Middle frontal gyrus (tissue), 1 donor: ENCODE measurements around the gene PCYT1B.
"Not testable (repeated sequence)": the region's sequence is repeated elsewhere in the genome, so short reads cannot be mapped to it uniquely, and the experiment has no call there.

Experiments
- DNase-seq: peaks from one replicate; pipeline ENCODE4 v3.0.0-alpha.2; 2015; ENCODE audit warnings: low spot score; ENCODE audit errors: extremely low spot score

PCYT1B gene

GRCh38 chrX:24646006-24646405 is 1.1 kb downstream of the PCYT1B start:
- no peak for DNase-seq

GRCh38 chrX:24643116-24643515 is 4.0 kb downstream of the PCYT1B start:
- DNase-seq, result no peak

- no peak for DNase-seq
Measured at GRCh38 chrX:24629701-24630100, 17.4 kb downstream of the PCYT1B start.

- DNase-seq, result no peak
Measured at GRCh38 chrX:24619647-24620046, 27.5 kb downstream of the PCYT1B start.

GRCh38 chrX:24610516-24610915 is 36.6 kb downstream of the PCYT1B start:
- no peak for DNase-seq

GRCh38 chrX:24607616-24608015 is 39.5 kb downstream of the PCYT1B start:
- no peak for DNase-seq

- not testable (repeated sequence) for DNase-seq
Measured at GRCh38 chrX:24605941-24606340, 41.2 kb downstream of the PCYT1B start.

- DNase-seq, result no peak
Measured at GRCh38 chrX:24603191-24603590, 44.0 kb downstream of the PCYT1B start.

GRCh38 chrX:24601858-24602257 is 45.3 kb downstream of the PCYT1B start:
- no peak for DNase-seq

GRCh38 chrX:24594501-24594900 is 52.6 kb downstream of the PCYT1B start:
- no peak for DNase-seq

GRCh38 chrX:24590111-24590510 is 57.0 kb downstream of the PCYT1B start:
- no peak for DNase-seq

GRCh38 chrX:24577091-24577490 is 70.1 kb downstream of the PCYT1B start:
- DNase-seq, result no peak

GRCh38 chrX:24575496-24575895 is 71.7 kb downstream of the PCYT1B start:
- DNase-seq, result no peak

GRCh38 chrX:24574743-24575142 is 72.4 kb downstream of the PCYT1B start:
- no peak for DNase-seq

- no peak for DNase-seq
Measured at GRCh38 chrX:24567169-24567568, 80.0 kb downstream of the PCYT1B start.

GRCh38 chrX:24566240-24566639 is 80.9 kb downstream of the PCYT1B start:
- no peak for DNase-seq

- no peak for DNase-seq
Measured at GRCh38 chrX:24563291-24564010, 83.7 kb downstream of the PCYT1B start.

GRCh38 chrX:24561121-24561520 is 86.0 kb downstream of the PCYT1B start:
- DNase-seq, result no peak

GRCh38 chrX:24553011-24553410 is 94.1 kb downstream of the PCYT1B start:
- no peak for DNase-seq

- no peak for DNase-seq
Measured at GRCh38 chrX:24550166-24550565, 97.0 kb downstream of the PCYT1B start.

GRCh38 chrX:24547961-24548360 is 99.2 kb downstream of the PCYT1B start:
- no peak for DNase-seq

GRCh38 chrX:24542756-24543155 is 104.4 kb downstream of the PCYT1B start:
- DNase-seq, result no peak

GRCh38 chrX:24536551-24536950 is 110.6 kb downstream of the PCYT1B start:
- DNase-seq, result no peak

- no peak for DNase-seq
Measured at GRCh38 chrX:24528605-24529004, 118.5 kb downstream of the PCYT1B start.
